Parathyroid adenoma (tissue), 2 donors: ENCODE results near the gene FOXO3.

Experiments used
- H2AFZ ChIP-seq: fragments of 300-600 bp; sonication (generic); one replicate; pipeline ENCODE4 v1.7.0; 2017; ENCODE audit warnings: antibody characterized with exemption, mild to moderate bottlenecking
- H3K27ac ChIP-seq: fragments of 300-600 bp; sonication (generic); one replicate; pipeline ENCODE4 v1.7.0; 2017
- H3K27me3 ChIP-seq: fragments of 300-600 bp; sonication (generic); one replicate; pipeline ENCODE4 v1.7.0; 2017; ENCODE audit warnings: low read length; ENCODE audit not compliant: control insufficient read depth, insufficient read depth
- H3K36me3 ChIP-seq: fragments of 300-600 bp; sonication (generic); one replicate; pipeline ENCODE4 v1.7.0; 2017; ENCODE audit warnings: low read length; ENCODE audit not compliant: control insufficient read depth, insufficient read depth
- H3K4me1 ChIP-seq: fragments of 300-600 bp; sonication (generic); one replicate; pipeline ENCODE4 v1.7.0; 2017; ENCODE audit warnings: control low read depth
- H3K4me2 ChIP-seq: fragments of 300-600 bp; sonication (generic); one replicate; pipeline ENCODE4 v1.7.0; 2017; ENCODE audit warnings: low read length
- H3K4me3 ChIP-seq: fragments of 300-600 bp; sonication (generic); one replicate; pipeline ENCODE4 v1.7.0; 2017; ENCODE audit warnings: low read depth, low read length
- H3K79me2 ChIP-seq: fragments of 300-600 bp; sonication (generic); one replicate; pipeline ENCODE4 v1.7.0; 2017; ENCODE audit warnings: control low read depth
- H3K9ac ChIP-seq: fragments of 300-600 bp; sonication (generic); one replicate; pipeline ENCODE4 v1.7.0; 2017; ENCODE audit warnings: mild to moderate bottlenecking
- H3K9me3 ChIP-seq: fragments of 300-600 bp; sonication (generic); one replicate; pipeline ENCODE4 v1.7.0; 2017; ENCODE audit warnings: low read length; ENCODE audit not compliant: control insufficient read depth
- CTCF ChIP-seq: fragments of 300-600 bp; sonication (generic); IDR thresholded peaks from one replicate; pipeline ENCODE4 v1.7.0; 2017; ENCODE audit warnings: antibody characterized with exemption, mild to moderate bottlenecking
- donor health status: primary hyperparathyroidism.

Gene FOXO3

GRCh38 chr6:108711826-108712225 is 151.1 kb downstream of the FOXO3 start:
- Histone ChIP-seq H2AFZ (no peak overlapping the region), H3K4me1 (no peaks in the 10 kb centered on the region), H3K9me3 (no peaks in the 10 kb centered on the region), H3K4me3 (no peak overlapping the region), H3K79me2 (no peaks in the 10 kb centered on the region), H3K27me3 (no peaks in the 10 kb centered on the region), H3K4me2 (no peak overlapping the region), H3K9ac (no peak overlapping the region), H3K36me3 (no peaks in the 10 kb centered on the region), H3K27ac (no peak overlapping the region)
- TF ChIP-seq CTCF: no peak

GRCh38 chr6:108712946-108713345 is 152.2 kb downstream of the FOXO3 start:
- no peaks in the 10 kb centered on the region for H3K27me3 ChIP-seq
- H3K4me1 ChIP-seq: no peaks in the 10 kb centered on the region
- H3K9ac ChIP-seq: no peak overlapping the region
- no peaks in the 10 kb centered on the region for H3K79me2 ChIP-seq
- no peak overlapping the region for H3K27ac ChIP-seq
- no peak overlapping the region for H3K4me3 ChIP-seq
- TF ChIP-seq CTCF: no peak
- no peaks in the 10 kb centered on the region for H3K9me3 ChIP-seq
- H3K4me2 ChIP-seq: no peak overlapping the region
- H2AFZ ChIP-seq: no peak overlapping the region
- H3K36me3 ChIP-seq: no peaks in the 10 kb centered on the region

- TF ChIP-seq CTCF: no peak
- Histone ChIP-seq H3K4me3 (no peak overlapping the region), H3K27ac (no peak overlapping the region), H3K9ac (no peak overlapping the region), H2AFZ (no peak overlapping the region), H3K36me3 (no peaks in the 10 kb centered on the region), H3K4me1 (no peaks in the 10 kb centered on the region), H3K27me3 (no peaks in the 10 kb centered on the region), H3K79me2 (no peaks in the 10 kb centered on the region), H3K9me3 (no peaks in the 10 kb centered on the region), H3K4me2 (no peak overlapping the region)
Measured at GRCh38 chr6:108714101-108714765, 153.5 kb downstream of the FOXO3 start.

- TF ChIP-seq CTCF: no peak
- Histone ChIP-seq H3K27ac (no peak overlapping the region), H3K79me2 (no peaks in the 10 kb centered on the region), H3K9me3 (no peaks in the 10 kb centered on the region), H2AFZ (no peak overlapping the region), H3K27me3 (no peaks in the 10 kb centered on the region), H3K36me3 (no peaks in the 10 kb centered on the region), H3K4me1 (no peaks in the 10 kb centered on the region), H3K4me3 (no peak overlapping the region), H3K4me2 (no peak overlapping the region), H3K9ac (no peak overlapping the region)
Measured at GRCh38 chr6:108714766-108715414, 154.2 kb downstream of the FOXO3 start.

GRCh38 chr6:108715832-108716231 is 155.1 kb downstream of the FOXO3 start:
- H3K27ac ChIP-seq: no peak overlapping the region
- no peak overlapping the region for H3K4me2 ChIP-seq
- TF ChIP-seq CTCF: no peak
- no peak overlapping the region for H2AFZ ChIP-seq
- no peaks in the 10 kb centered on the region for H3K36me3 ChIP-seq
- no peak overlapping the region for H3K4me3 ChIP-seq
- no peaks in the 10 kb centered on the region for H3K9me3 ChIP-seq
- no peak overlapping the region for H3K9ac ChIP-seq
- H3K27me3 ChIP-seq: no peaks in the 10 kb centered on the region
- no peaks in the 10 kb centered on the region for H3K79me2 ChIP-seq
- H3K4me1 ChIP-seq: no peaks in the 10 kb centered on the region
